Testis (tissue), 3 donors: ENCODE data around the gene PREB. TPM values are rescaled to one million over a fixed set of nuclear protein-coding genes. Genes with fewer than 3 reads are reported as not detected.

Source experiments
- DNase-seq: peaks from one replicate; pipeline ENCODE4 v3.0.0-alpha.2; 2019
- H3K27ac ChIP-seq, 2 donors: fragments of 200-600 bp; sonication (generic); one replicate each; pipeline ENCODE4 v1.5.1; 2019
- H3K27me3 ChIP-seq: fragments of 200-600 bp; sonication (generic); one replicate; pipeline ENCODE4 v1.5.1; 2019
- H3K36me3 ChIP-seq: fragments of 200-600 bp; sonication (generic); one replicate; pipeline ENCODE4 v1.5.1; 2017; ENCODE audit warnings: low read depth; ENCODE audit errors: missing control alignments
- H3K4me1 ChIP-seq: fragments of 200-600 bp; sonication (generic); one replicate; pipeline ENCODE4 v1.5.1; 2019
- H3K4me3 ChIP-seq, 2 donors: fragments of 200-600 bp; sonication (generic); one replicate each; pipeline ENCODE4 v1.5.1; 2017 to 2019
- H3K9me3 ChIP-seq: fragments of 200-600 bp; sonication (generic); one replicate; pipeline ENCODE4 v1.5.1; 2017
- CTCF ChIP-seq, 3 experiments: fragments of 450-650 bp in 2 of 3; fragments of 200-600 bp in 1 of 3; sonication (generic) in 1 of 3; IDR thresholded peaks; one replicate each; pipeline ENCODE4 v1.5.1; 2016 to 2019; ENCODE audit warnings: antibody characterized with exemption in 3 of 3, mild to moderate bottlenecking in 2 of 3, moderate library complexity in 1 of 3
- POLR2A ChIP-seq: fragments of 450-650 bp; IDR thresholded peaks from one replicate; pipeline ENCODE4 v1.6.1; 2017; ENCODE audit warnings: antibody characterized with exemption, mild to moderate bottlenecking, moderate library complexity
- WGBS, 2 donors: methylation state at CpG; one replicate each; pipeline ENCODE4 v1.1.5; 2018; 5-methylcytosine and 5-hydroxymethylcytosine counted together
- intact Hi-C: fragments of 100-400 bp; cut with DNase I; formaldehyde crosslinking; loops from one replicate; pipeline ENCODE4 v1.15.1; 2023; ENCODE audit warnings: low total_unique reads
- polyA plus RNA-seq: library from polyadenylated mRNA; stranded (reverse); fragments of 350-450 nt; fragmentation: Illumina TruSeq; extraction: RNeasy Lipid Tissue Mini Kit (QIAGEN cat#74804); gene quantifications from one replicate; pipeline ENCODE4 v1.2.3, GENCODE V29; 2014; ENCODE audit warnings: low read depth, low replicate concordance; ENCODE audit not compliant: insufficient read depth
- total RNA-seq, 2 donors: library from RNA; depleted of rRNA; stranded (reverse); fragments of >200 nt; gene quantifications; one replicate each; pipeline ENCODE4 v1.2.3, GENCODE V29; 2016

PREB gene
- total and polyA plus RNA-seq, 3 donors from 2014 or later: 62.4 to 84.0 (median 82.0) TPM

GRCh38 chr2:27128668-27129571, 5.5 kb downstream of the PREB start:
- DNase-seq: no peak
- no peaks in the 10 kb centered on the region for H3K9me3 ChIP-seq
- H3K36me3 ChIP-seq: no peaks in the 10 kb centered on the region
- H3K4me3 ChIP-seq: no peak overlapping the region
- WGBS, 2 donors: 75 to 81% methylated on average over 11 of the region's 11 CpGs
- no peak overlapping the region for H3K27ac ChIP-seq
- intact Hi-C loops: no loop called here
- no peak for TF ChIP-seq CTCF (IDR thresholded peaks at IDR 0.05)
- TF ChIP-seq POLR2A: no peak
- H3K27me3 ChIP-seq: no peaks in the 10 kb centered on the region
- H3K4me1 ChIP-seq: peaks cover 11% of the 10 kb centered on the region

- Histone ChIP-seq H3K4me3 (no peak overlapping the region), H3K4me1 (peaks cover 6% of the 10 kb centered on the region), H3K9me3 (no peaks in the 10 kb centered on the region), H3K27me3 (no peaks in the 10 kb centered on the region), H3K27ac (no peak overlapping the region), H3K36me3 (no peaks in the 10 kb centered on the region)
- intact Hi-C loops: no loop called here
- DNase-seq: no peak
- 85 to 94% methylated on average over 8 to 9 of the region's 9 CpGs for WGBS, 2 donors
- TF ChIP-seq POLR2A (no peak), CTCF (IDR thresholded peaks at IDR 0.05) (no peak)
Measured at GRCh38 chr2:27127883-27128667, 6.4 kb downstream of the PREB start.

- peaks cover 4% of the 10 kb centered on the region for H3K4me1 ChIP-seq
- WGBS, 2 donors: 67 to 70% methylated on average over 5 of the region's 5 CpGs
- H3K36me3 ChIP-seq: no peaks in the 10 kb centered on the region
- no peak overlapping the region for H3K4me3 ChIP-seq
- no peak overlapping the region for H3K27ac ChIP-seq
- H3K27me3 ChIP-seq: no peaks in the 10 kb centered on the region
- no peak for DNase-seq
- no peaks in the 10 kb centered on the region for H3K9me3 ChIP-seq
- intact Hi-C loops: no loop called here
- no peak for TF ChIP-seq POLR2A
- TF ChIP-seq CTCF (IDR thresholded peaks at IDR 0.05): no peak
Measured at GRCh38 chr2:27126252-27126710, 8.2 kb downstream of the PREB start.

GRCh38 chr2:27125104-27125503, 9.3 kb downstream of the PREB start:
- 88 to 94% methylated on average over 3 of the region's 3 CpGs for WGBS, 2 donors

More at GRCh38 chr2:27125104-27125503, 9.3 kb downstream of the PREB start:
- TF ChIP-seq CTCF (IDR thresholded peaks at IDR 0.05): no peak
- no peak for TF ChIP-seq POLR2A
- DNase-seq: no peak
- Histone ChIP-seq H3K27me3 (no peaks in the 10 kb centered on the region), H3K27ac (no peak overlapping the region), H3K36me3 (no peaks in the 10 kb centered on the region), H3K4me1 (peaks cover 4% of the 10 kb centered on the region), H3K9me3 (no peaks in the 10 kb centered on the region), H3K4me3 (no peak overlapping the region)
- intact Hi-C loops: no loop called here
